ENCODE data around the gene GHR.

- no peak for TF ChIP-seq CTCF (IDR thresholded peaks at IDR 0.05)
- TF ChIP-seq POLR2AphosphoS5 (IDR thresholded peaks at IDR 0.05) = no peak
- TF ChIP-seq POLR2A (IDR thresholded peaks at IDR 0.05) = no peak
These were observed 35.7 kb upstream of the GHR start for GRCh38 chr5:42387563-42387962.

Data from suprapubic skin (tissue), 4 donors.